ENCODE results near the gene UQCRQ.
"Not testable (repeated sequence)": the region's sequence is repeated elsewhere in the genome, so short reads cannot be mapped to it uniquely, and the experiment has no call there.

Gene UQCRQ

GRCh38 chr5:132834057-132834456 lies 32.4 kb upstream of the UQCRQ start:
- DNase-seq: no peak

- no peak for DNase-seq
Observed at GRCh38 chr5:132836852-132837251, 29.6 kb upstream of the UQCRQ start.

- no peak for DNase-seq
Observed at GRCh38 chr5:132837868-132838267, 28.6 kb upstream of the UQCRQ start.

GRCh38 chr5:132838516-132839282 lies 27.7 kb upstream of the UQCRQ start:
- peak; percentile 24 for DNase-seq

GRCh38 chr5:132839426-132840301 lies 26.8 kb upstream of the UQCRQ start:
- no peak for DNase-seq

GRCh38 chr5:132840313-132840712 lies 26.1 kb upstream of the UQCRQ start:
- no peak for DNase-seq

GRCh38 chr5:132840896-132841295 lies 25.5 kb upstream of the UQCRQ start:
- no peak for DNase-seq

- DNase-seq: no peak
Observed at GRCh38 chr5:132841305-132841704, 25.1 kb upstream of the UQCRQ start.

GRCh38 chr5:132848270-132848669 lies 18.2 kb upstream of the UQCRQ start:
- no peak for DNase-seq

GRCh38 chr5:132849347-132849746 lies 17.1 kb upstream of the UQCRQ start:
- no peak for DNase-seq

- DNase-seq: no peak
Observed at GRCh38 chr5:132850066-132850465, 16.4 kb upstream of the UQCRQ start.

GRCh38 chr5:132853323-132853722 lies 13.1 kb upstream of the UQCRQ start:
- DNase-seq: no peak

GRCh38 chr5:132853790-132854189 lies 12.7 kb upstream of the UQCRQ start:
- DNase-seq: no peak

- DNase-seq: no peak
Observed at GRCh38 chr5:132854301-132854700, 12.1 kb upstream of the UQCRQ start.

GRCh38 chr5:132854992-132855391 lies 11.4 kb upstream of the UQCRQ start:
- DNase-seq: not testable (repeated sequence)

GRCh38 chr5:132856011-132856410 lies 10.4 kb upstream of the UQCRQ start:
- DNase-seq: no peak

- no peak for DNase-seq
Observed at GRCh38 chr5:132859889-132860437, 6.5 kb upstream of the UQCRQ start.

- no peak for DNase-seq
Observed at GRCh38 chr5:132860742-132861141, 5.7 kb upstream of the UQCRQ start.

GRCh38 chr5:132865668-132866341 lies 637 bp upstream of the UQCRQ start:
- DNase-seq: no peak

GRCh38 chr5:132867046-132867451 lies 607 bp downstream of the UQCRQ start:
- no peak for DNase-seq

GRCh38 chr5:132868754-132869153 lies 2.3 kb downstream of the UQCRQ start:
- no peak for DNase-seq

- no peak for DNase-seq
Observed at GRCh38 chr5:132870801-132871200, 4.4 kb downstream of the UQCRQ start.
